Measurements from ENCODE around the gene KIFBP.
"Not testable (repeated sequence)": the region's sequence is repeated elsewhere in the genome, so short reads cannot be mapped to it uniquely, and the experiment has no call there.

The KIFBP gene

DNA sequence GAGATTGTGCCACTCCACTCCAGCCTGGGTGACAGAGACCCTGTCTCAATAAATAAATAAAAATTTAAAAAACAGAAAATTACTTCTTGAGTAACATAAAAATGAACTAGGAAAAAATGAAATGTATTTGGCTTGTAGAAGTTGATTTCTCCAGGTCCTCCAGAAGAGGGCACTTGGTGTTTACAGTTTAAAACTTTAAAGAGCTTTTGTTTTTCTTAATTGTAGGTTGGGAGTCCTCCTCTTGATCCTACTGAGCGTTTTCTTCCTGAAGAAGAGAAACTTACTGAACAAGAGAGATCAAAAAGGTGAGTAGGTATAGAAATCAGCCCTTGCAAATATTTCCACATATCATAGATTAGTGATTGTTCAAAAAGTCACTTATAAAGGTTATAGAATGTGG lies 16.2 kb downstream of the KIFBP start:
- no peak for DNase-seq

DNA sequence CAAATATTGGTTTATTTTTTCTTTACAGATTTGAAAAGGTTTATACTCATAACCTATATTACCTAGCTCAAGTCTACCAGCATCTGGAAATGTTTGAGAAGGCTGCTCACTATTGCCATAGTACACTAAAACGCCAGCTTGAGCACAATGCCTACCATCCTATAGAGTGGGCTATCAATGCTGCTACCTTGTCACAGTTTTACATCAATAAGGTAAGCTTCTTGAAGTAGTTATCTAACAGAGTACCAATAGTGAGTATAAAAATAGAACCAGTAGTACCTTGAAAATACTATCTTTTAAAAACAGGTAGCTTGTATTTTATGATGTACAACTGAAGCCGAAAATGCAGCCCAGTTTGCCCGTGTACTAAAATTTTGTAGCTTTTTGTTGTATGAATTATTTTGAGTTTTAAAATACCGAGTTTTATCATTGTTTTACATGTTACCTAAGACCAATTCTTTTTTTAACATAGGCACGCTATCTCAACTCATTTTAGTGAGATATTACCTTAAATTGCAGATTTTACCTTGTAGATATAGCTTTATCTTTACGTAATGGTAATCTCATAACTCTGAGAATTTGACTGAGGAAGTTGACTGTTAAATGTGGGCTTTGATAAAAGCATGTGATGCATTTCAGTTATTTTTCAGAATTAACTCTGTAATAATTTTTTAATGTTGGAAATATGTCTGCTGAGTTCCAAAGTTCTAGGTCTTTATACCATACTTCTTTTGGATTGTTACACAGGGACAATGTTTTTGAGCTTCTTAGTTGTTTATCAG lies 17.3 kb downstream of the KIFBP start:
- DNase-seq = no peak

DNA sequence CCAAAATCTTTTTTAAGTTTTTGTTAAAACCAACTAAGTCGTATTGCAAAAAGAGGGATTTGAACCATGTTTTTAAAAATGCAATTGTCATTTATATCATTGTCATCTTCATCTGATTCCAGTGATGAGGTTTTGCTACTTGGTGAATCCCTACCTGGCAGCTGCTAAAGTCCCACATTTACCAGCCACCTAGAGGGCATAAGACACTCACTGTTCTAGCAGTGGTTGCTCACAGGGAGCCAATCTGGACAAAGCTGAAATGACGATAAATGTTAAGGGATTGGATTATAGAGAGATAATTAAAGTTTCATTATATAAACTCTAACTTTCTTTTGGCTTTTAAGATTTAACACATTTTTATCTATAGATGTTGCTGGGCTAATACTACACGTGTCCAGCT lies 18.7 kb downstream of the KIFBP start:
- DNase-seq = no peak

DNA sequence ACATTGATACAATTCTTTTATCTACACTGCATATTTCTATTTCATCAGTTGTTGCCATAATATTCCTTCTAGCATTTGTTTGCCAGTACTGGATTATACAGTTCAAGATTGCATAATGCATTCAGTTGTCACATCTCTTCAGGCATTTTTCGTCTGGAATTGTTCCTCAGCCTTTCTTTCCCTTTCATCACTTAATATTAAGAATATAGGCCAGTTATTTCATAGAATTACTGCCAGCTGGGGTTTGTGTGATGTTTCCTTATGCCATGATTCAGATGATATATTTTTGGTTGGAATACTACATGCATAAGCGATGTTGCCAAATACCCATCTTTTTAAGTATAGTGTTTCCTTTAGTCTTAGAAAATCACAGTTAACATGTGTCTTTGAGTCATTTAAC lies 20.8 kb downstream of the KIFBP start:
- DNase-seq = no peak

DNA sequence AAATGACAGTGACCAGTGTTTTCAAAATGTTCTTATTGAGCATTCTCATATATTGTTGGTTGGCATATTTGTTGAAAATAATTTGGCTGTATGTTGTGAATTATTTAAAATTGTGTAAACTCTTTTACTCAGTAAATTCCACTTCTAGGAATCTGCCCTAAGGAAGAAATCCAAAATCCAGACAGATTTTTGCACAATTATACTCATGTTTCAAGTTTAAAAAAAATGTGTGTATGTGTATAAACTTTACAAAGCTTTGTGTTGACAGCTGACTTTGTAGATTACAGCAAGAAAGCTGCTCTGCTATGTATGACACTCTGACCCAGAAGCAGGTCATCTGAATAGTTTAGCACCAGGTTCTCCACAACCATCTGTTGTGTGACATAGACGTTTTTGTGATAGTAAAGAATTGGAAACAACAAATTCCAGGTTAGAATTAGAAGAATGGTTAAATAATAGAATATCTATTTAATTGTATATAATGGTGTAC lies 21.6 kb downstream of the KIFBP start:
- DNase-seq = no peak

DNA sequence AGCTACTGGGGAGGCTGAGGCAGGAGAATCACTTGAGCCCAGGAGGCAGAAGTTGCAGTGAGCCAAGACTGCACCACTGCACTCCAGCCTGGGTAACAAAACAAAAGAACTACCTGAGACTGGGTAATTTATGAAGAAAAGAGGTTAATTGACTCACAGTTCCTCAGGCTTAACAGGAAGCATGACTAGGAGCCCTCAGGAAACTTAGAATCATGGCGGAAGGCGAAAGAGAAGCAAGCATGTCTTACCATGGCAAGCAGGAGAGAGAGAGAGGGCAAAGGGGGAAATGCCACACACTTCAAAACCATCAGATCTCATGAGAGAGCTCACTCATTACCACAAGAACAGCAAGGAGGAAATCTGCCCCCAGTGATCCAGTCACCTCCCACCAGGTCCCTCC lies 24.2 kb downstream of the KIFBP start:
- DNase-seq = not testable (repeated sequence)

DNA sequence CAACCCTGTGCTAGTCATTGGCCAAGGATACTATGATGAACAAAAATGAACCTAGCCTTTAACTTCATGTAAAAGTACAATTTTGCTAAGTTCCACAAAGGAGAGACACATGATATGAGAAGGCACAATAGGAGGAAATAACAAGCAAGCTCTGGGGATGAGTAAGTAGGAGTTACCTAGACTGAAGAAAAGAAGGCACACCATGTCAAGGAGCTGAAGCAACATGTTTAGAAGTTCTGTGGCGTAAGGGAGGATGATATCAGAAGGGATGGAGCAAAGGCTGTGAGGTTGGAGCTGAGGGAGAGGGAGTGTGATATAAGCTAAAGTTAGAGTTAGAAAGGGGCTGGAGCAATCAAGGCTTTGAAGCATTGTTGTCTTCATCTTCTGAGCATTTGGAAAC lies 25.6 kb downstream of the KIFBP start:
- no peak for DNase-seq

DNA sequence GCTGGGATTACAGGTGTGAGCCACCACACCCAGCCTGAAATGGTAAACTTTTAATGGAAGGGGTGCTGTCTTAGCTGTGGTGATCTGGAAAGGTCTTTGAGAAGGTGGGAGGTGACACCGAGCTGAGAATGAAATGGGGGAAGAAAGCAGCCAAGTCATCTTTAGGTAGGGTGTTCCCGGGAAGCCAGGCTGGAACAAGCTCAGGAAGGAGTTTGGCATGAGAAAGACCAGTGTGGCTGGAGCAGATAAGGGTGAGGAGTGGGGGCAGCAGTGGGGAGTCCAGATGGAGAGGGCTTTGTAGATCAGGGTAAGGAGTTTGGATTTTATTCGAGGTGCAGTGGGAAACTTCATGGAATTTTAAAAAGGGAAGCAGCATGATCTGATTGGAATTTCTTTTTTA lies 30.0 kb downstream of the KIFBP start:
- DNase-seq = no peak

DNA sequence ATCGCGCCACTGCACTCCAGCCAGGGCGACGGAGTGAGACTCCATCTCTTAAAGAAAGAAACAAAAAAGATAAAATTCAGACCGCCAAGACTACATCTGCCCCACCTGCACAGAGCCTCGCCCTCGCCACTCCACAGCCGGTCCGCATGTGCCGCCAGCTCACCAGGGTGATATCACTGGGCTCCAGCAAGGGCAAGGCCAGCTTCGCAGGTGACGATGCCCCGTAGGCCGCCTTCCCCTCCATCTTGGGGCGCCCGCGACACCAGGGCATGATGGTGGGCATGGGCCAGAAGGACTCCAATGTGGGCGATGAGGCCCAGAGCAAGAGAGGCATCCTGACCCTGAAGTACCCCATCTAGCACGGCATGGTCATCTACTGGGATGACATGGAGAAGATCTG lies 34.0 kb downstream of the KIFBP start:
- no peak for DNase-seq

DNA sequence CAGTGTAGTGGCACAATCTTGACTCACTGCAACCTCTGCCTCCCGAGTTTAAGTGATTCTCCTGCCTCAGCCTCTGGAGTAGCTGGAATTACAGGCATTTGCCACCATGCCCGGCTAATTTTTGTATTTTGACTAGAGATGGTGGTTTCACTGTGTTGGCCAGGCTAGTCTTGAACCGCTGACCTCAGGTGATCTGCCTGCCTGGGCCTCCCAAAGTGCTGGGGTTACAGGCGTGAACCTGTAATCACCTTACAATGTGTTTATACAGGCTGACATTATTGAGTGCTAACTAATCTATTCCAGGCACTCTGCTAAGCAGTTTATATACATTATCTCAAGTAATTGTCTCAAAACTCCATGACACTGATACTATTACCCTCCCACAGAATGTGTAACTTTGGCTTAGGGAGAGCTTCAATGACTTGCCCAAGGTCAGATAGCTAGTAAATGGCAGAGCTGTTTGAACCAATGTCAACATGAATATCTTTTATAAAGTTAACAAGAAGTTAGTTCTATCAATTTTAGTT lies 36.8 kb downstream of the KIFBP start:
- DNase-seq = no peak

DNA sequence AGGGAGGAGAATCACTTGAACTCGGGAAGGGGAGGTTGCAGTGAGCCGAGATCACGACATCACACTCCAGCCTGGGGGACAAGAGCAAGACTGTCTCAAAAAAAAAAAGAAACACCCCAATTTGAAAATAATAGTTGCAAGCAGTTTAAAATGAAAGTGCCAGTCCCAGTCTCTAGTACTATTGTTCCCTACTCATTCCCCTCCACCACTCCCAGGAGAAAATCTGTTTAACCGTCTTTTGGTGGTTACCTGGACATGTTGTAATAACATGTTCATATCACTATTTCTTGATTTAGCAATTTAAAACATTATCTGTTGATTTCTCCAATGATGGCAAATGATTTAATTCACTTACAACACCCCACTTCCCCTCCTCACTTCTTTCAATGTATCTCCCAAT lies 44.7 kb downstream of the KIFBP start:
- no peak for DNase-seq

DNA sequence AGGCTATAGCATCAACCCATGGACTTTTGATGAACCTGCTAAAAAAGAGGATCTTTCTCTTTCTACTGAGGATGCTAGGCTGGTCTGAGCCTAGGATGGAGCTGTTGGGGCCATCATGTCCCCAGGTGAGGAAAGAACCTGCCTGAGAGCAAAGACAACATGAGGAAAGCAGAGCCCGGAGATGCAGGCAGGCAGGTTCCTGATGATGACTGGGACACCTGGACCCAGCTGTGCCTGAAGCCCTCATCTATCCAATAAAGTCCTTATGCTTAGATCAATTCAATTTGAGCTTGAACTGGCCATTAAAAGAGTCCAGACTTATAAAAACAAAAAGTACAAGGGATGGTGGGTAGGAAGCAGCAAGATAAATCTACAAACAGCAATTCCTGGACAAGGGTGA lies 48.9 kb downstream of the KIFBP start:
- no peak for DNase-seq

DNA sequence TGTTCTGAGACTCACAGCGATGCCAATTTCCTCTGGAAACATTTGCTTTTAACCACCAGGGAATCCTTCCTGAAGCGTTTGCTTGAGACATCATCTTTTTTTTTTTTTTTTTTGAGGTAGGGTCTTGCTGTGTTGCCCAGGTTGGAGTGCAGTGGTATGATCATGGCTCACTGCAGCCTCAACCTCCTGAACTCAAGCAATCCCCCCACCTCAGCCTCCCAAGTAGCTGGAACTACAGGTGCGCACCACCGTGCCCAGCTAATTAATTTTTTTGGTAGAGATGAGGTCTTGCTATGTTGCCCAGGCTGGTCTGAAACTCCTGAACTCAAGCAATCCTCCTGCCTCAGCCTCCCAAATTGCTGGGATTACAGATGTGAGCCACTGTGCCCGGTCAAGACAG lies 52.3 kb downstream of the KIFBP start:
- not testable (repeated sequence) for DNase-seq

DNA sequence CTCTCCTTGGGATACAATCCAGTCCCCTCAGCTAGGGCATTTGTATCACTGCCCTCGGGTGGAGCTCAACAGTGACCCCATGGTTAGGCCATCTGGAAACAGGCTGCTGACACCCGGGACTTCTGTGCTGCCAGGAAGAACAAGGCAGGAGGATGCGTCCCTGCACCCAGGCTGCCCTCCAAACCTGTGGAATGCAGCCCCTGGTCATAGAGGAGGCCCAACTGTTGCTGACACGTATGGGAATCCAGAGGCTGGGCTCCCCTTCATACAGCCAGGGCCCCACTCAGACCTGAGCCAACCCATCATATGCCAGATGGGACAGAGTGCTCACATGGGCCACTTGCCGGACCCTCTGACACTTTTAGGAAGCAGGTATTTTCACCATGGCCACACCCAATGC lies 53.8 kb downstream of the KIFBP start:
- DNase-seq = no peak

DNA sequence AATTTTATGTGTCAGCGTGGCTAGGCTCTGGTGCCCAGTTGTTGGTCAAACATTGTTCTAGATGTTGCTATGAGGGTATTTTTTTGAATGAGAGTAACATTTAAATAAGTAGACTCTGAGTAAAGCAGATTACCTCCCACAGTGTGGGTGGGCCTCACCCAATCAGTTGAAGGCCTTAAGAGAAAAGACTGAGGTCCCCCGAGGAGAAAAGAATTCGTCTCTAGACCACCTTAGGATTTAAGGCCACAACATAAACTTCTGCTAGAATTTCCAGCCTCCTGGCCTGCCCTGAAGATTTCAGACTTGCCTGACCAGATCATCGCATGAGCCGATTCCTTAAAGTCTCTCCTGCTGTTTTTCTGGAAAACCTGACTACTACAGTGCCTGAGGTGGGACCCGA lies 54.2 kb downstream of the KIFBP start:
- no peak for DNase-seq

DNA sequence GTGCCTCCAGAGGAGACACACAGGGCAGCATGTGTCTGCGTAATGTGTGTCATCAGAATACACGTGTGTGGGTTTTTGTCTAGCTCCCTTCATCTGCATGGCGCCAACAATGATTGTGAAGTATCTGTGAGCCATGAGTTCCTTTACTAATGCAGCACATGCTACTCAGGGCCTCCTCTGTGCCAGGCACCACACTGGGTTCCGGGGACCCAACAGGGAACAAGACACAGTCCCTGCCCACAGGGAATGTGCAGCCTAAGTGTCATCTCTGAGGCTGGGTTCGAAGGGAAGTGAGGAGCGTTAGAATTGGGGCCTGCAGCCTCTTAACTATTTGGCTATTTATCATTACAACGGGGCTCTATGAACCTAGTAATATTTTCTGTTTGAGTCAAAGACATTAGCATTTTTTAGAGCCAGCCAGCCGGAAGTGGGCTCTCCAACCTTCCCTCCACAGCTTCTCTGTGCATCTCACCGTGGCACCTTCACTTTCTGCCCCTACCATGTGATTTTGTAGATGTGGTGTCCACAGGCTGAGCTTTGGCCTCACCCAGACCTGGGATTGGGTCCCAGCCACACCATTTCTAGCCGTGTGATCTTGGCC lies 55.4 kb downstream of the KIFBP start:
- DNase-seq = no peak

DNA sequence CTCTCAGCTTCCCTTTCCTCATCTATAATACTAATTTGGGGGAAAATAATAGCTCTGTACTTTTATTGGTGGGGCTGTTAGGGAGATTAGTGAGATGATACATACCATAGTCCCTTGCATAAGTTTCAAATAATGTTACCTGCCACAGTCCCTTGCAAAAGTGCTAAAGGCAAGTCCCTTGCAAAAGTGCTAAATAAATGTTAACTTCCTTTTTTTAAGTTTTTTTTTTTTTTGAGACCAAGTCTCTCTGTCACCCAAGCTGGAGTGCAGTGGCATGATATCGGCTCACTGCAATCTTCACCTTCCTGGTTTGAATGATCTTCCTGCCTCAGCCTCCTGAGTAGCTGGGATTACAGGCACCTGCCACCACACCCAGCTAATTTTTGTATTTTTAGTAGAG lies 55.9 kb downstream of the KIFBP start:
- no peak for DNase-seq

DNA sequence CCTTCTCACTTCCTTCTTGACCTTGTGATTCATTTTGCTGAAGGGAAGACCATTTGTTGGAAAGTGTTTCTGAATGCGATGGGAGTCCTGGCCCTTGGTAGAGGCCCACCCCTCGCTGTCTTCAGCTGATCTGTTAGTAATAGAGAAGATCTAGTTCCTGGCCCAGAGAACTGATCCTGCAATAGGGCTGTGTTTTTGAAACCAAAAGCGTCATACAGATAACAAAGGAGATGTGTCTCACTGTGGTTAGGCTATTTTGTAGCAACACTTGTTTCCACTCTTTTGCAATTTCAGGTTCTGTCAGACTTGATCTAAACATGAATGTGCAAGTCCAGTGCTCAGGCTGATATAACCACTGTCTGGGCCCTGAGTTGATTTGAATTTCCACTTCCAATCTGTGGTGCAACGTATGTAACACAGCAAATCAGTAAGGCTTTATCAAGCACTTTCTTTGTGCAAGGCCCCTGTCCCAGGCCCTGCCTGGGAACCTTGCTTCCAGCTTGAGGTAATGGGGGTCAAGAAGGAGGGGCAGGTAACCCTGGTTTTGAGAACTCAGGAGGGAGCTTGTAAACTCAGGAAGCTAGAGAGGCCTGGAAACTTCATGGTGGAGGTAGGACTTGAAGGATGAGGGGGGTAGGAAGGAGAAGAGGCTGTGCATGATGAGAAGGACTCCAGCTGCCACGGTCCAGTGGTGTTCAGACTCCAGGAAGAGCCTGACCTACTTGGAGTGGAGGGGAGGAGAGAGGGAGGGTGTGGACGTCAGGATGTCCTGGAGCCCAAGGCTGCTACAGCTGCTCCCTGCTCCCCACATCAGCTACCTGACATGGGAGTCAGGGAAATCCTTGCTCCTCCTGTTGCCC lies 57.1 kb downstream of the KIFBP start:
- no peak for DNase-seq

DNA sequence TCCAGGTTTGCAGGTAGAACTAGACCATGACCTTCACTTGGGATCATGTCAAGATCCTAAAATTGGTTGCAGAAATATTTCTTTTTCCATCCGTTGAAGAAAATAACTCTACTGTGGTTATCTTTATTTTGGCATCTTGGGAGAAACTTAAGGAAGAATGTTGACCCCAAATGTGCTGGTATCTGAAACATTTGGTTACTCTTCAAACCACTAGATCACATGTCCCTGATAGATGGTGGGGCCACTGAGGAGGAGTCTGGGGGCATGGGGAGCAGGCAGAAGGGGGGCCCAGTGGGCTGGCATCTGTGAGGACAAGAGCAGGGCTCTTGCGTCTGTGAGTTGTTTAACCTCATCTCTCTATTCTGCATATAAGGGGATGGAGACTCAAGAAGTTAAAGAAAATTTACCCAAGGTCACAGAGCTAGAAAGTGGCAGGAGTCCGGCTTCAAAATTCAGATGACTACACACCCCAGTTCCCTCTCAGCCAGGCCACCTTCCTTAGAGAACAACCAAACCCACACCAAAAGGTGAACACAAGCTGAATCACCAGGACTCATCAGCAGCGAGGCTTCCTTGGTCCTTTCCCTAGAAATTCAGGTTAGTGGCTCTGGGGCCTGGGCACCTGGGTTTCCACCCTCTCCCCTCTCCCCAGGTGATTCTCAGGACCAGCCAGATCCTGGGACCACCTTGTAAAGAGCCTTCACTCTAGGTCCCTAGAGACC lies 58.7 kb downstream of the KIFBP start:
- no peak for DNase-seq

DNA sequence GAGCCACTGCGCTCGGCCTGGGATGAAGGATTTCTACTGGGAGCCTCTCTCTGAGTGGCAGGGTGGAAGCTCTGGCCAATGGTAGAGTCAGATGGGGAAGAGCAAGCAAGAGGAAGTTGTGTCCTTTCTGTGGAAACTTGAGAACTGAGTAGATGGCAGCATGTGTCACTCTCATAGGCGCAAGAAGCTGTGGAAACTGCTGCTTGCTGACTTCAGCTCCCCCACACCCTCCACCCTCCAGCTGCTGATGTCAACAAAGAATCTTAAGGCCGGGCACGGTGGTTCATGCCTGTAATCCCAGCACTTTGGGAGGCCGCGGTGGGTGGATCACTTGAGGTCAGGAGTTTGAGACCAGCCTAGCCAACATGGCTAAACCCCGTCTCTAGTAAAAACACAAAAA lies 59.5 kb downstream of the KIFBP start:
- no peak for DNase-seq

DNA sequence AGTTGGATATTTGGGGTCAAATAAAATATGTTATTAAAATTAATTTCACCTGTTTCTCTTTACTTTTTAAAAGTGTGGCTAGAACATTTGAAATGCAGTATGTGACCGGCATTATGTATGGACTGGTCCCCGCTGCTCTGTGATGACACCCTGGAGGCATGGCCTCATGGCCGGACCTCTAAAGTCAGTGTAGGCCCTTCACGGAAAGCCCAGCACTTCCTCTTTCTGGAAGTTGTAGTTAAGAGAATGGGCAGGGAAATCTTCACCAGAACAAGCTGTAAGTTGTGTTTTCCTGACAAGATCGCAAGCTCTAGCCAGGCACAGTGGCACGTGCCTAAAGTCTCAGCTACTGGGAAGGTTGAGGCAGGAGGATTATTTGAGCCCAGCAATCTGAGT lies 61.0 kb downstream of the KIFBP start:
- no peak for DNase-seq

DNA sequence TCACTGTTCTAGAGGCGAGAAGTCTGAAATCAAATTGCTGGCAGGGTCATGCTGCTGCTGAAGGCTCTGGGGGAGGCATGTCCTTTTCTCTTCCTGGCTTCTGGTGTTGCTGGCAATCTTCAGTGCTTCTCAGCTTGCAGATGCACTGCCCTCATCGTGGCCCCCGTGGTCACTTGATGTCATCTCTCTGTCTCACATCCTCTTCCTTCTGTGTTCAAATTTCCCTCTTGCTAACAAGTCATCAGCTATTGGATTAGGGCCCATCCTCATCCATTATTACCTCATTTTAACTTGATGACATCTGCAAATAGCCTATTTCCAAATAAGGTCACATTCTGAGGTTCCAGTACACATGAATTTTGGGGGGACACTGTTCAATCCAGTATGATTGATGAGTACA lies 62.7 kb downstream of the KIFBP start:
- no peak for DNase-seq

Data from NCI-H1105 treated with DMSO at 0.1 percent for 48 hours (cell line).